K562 (cell line): ENCODE measurements around the gene DCTD. TPM values are rescaled to one million over a fixed set of nuclear protein-coding genes. Genes with fewer than 3 reads are reported as not detected.

Experiments
- AFF1 ChIP-seq, 2 experiments: fragments of 450-650 bp; IDR thresholded peaks; 2 replicates each; pipeline ENCODE4 v1.6.1; 2018; ENCODE audit warnings: mild to moderate bottlenecking in 2 of 2, low read depth in 1 of 2; ENCODE audit not compliant: partially characterized antibody in 2 of 2
- CTBP1 ChIP-seq: fragments of 450-650 bp; IDR thresholded peaks from 2 replicates; pipeline ENCODE4 v1.6.1; 2016; ENCODE audit warnings: borderline replicate concordance
- EP400 ChIP-seq: fragments of 450-650 bp; IDR thresholded peaks from 2 replicates; pipeline ENCODE4 v1.6.1; 2017; ENCODE audit warnings: antibody characterized with exemption, mild to moderate bottlenecking, moderate library complexity
- KDM4B ChIP-seq, 2 experiments: fragments of 450-650 bp in 1 of 2; sonication (generic) in 1 of 2; IDR thresholded peaks; 2 replicates each; pipeline ENCODE4 v1.6.1; 2016 to 2017; ENCODE audit warnings: borderline replicate concordance in 2 of 2, antibody characterized with exemption in 1 of 2, low read depth in 1 of 2, mild to moderate bottlenecking in 1 of 2
- KHSRP ChIP-seq: fragments of 450-650 bp; IDR thresholded peaks from 2 replicates; pipeline ENCODE4 v1.6.1; 2017
- MAFF ChIP-seq: IDR thresholded peaks from 2 replicates; pipeline ENCODE4 v1.6.1; 2012; ENCODE audit warnings: low read length, improper control_type of control experiment
- MLX ChIP-seq, 2 experiments: fragments of 450-650 bp in 1 of 2; sonication (generic) in 1 of 2; formaldehyde crosslinking; conservative IDR thresholded peaks; 2 replicates each; pipeline versions ENCODE4 v1.4.0 to v1.8.1; 2020 to 2022; ENCODE audit warnings: mild to moderate bottlenecking in 1 of 2, missing genetic modification reagents in 1 of 2
- NR0B1 ChIP-seq: fragments of 450-650 bp; IDR thresholded peaks from one replicate; pipeline ENCODE4 v1.6.1; 2018; ENCODE audit warnings: mild to moderate bottlenecking, moderate library complexity; ENCODE audit not compliant: partially characterized antibody
- PTBP1 ChIP-seq: fragments of 200-400 bp; formaldehyde crosslinking; IDR thresholded peaks from 2 replicates; pipeline ENCODE4 v1.6.1; 2017; ENCODE audit warnings: low read depth, low read length
- RCOR1 ChIP-seq, 2 experiments: IDR thresholded peaks; 2 replicates each; pipeline ENCODE4 v1.6.1; 2012; ENCODE audit warnings: low read depth in 2 of 2, low read length in 2 of 2, borderline replicate concordance in 1 of 2, improper control_type of control experiment in 1 of 2
- SMARCA4 ChIP-seq: fragments of 450-650 bp; IDR thresholded peaks from 2 replicates; pipeline ENCODE4 v1.6.1; 2016
- TAF1 ChIP-seq: IDR thresholded peaks from 2 replicates; pipeline ENCODE4 v1.6.1; 2011; ENCODE audit warnings: mild to moderate bottlenecking, low read length, moderate library complexity; ENCODE audit not compliant: insufficient read depth, control insufficient read depth, severe bottlenecking; ENCODE audit errors: extremely low read depth
- TRIM25 ChIP-seq: fragments of 450-650 bp; IDR thresholded peaks from 2 replicates; pipeline ENCODE4 v1.7.0; 2016; ENCODE audit warnings: borderline replicate concordance
- ZKSCAN3 ChIP-seq: fragments of 250-450 bp; sonication (Bioruptor Pico); IDR thresholded peaks from 2 replicates; pipeline ENCODE4 v1.4.0; 2020
- ZNF354B ChIP-seq: fragments of 250-450 bp; sonication (Bioruptor Pico); IDR thresholded peaks from 2 replicates; pipeline ENCODE4 v1.4.0; 2020
- polyA plus RNA-seq, 8 experiments: library from polyadenylated mRNA; depleted of rRNA in 4 of 8; stranded (reverse) in 5 of 8; unstranded in 3 of 8; fragments of >200 nt; fragmentation: Nextera tagmentation in 2 of 8; fragmentation: Illumina TruSeq in 1 of 8; extraction: Ambion mirVana in 2 of 8; extraction: Trizol in 1 of 8; gene quantifications; 2 replicates each; pipeline versions ENCODE4 v1.2.1 to v1.2.3, GENCODE V29; 2011 to 2014; ENCODE audit warnings: inconsistent platforms in 1 of 8, missing spikeins in 1 of 8
- total RNA-seq, 7 experiments: library from RNA; depleted of rRNA in 6 of 7; stranded (reverse); fragments of >200 nt in 6 of 7; fragmentation: Illumina TruSeq in 2 of 7; extraction: Trizol in 2 of 7; gene quantifications; 2 replicates each; pipeline versions ENCODE4 v1.2.1 to v1.2.3, GENCODE V29; 2011 to 2021; ENCODE audit warnings: low replicate concordance in 1 of 7
- TF ChIP-seq, protein P1 (sequence below): fragments of 450-650 bp; IDR thresholded peaks from 2 replicates; pipeline ENCODE4 v1.6.1; 2016; ENCODE audit warnings: antibody characterized with exemption

DCTD gene
- total and polyA plus RNA-seq, 9 of the 15 experiments (the other 6 are each of a cell fraction or from before 2014, with no cell fraction given), result 38.7 to 114 (median 76.5) TPM

- peak in 1 of 2 experiments; percentile 41; a peak in 1 of 4 replicates for TF ChIP-seq RCOR1 (IDR thresholded peaks at IDR 0.05; ENCODE audit: borderline replicate concordance in 1 of 2, low read depth in 2 of 2, low read length in 2 of 2)
- TF ChIP-seq EP400, result peak; percentile 22; the same call in 1 of the 2 replicates
- TF ChIP-seq ZKSCAN3 (CRISPR knock-in tag), result no peak
- TF ChIP-seq TAF1, result peak; percentile 75
- TF ChIP-seq NR0B1, result no peak
- TF ChIP-seq CTBP1, result no peak
- 0 out of 2 replicates have a peak, but pooled peaks have one; percentile 55 for TF ChIP-seq SMARCA4
- TF ChIP-seq TRIM25, result no peak
- no peak for TF ChIP-seq ZNF354B (CRISPR knock-in tag)
- no peak for TF ChIP-seq PTBP1
- TF ChIP-seq MLX (CRISPR knock-in tag; conservative IDR thresholded peaks at IDR 0.05), result no peak
- no peak for TF ChIP-seq AFF1 (IDR thresholded peaks at IDR 0.05; ENCODE audit: low read depth in 1 of 2, partially characterized antibody in 2 of 2)
- TF ChIP-seq, protein P1, sequence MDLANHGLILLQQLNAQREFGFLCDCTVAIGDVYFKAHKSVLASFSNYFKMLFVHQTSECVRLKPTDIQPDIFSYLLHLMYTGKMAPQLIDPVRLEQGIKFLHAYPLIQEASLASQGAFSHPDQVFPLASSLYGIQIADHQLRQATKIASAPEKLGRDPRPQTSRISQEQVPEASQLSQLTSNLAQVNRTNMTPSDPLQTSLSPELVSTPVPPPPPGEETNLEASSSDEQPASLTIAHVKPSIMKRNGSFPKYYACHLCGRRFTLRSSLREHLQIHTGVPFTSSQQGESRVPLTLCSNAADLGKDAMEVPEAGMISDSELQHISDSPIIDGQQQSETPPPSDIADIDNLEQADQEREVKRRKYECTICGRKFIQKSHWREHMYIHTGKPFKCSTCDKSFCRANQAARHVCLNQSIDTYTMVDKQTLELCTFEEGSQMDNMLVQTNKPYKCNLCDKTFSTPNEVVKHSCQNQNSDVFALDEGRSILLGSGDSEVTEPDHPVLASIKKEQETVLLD, result no peak
- TF ChIP-seq MAFF, result no peak
- TF ChIP-seq KDM4B (IDR thresholded peaks at IDR 0.05; ENCODE audit: borderline replicate concordance in 2 of 2, low read depth in 1 of 2), result no peak
- no peak for TF ChIP-seq KHSRP
Measured at GRCh38 chr4:182917182-182918043, at the start of gene DCTD (continued).
